NT2/D1 (cell line): ENCODE results near the gene FKRP.

Experiments used
- SUZ12 ChIP-seq: IDR thresholded peaks from 2 replicates; pipeline ENCODE4 v1.6.1; 2011; ENCODE audit not compliant: insufficient read length, insufficient read depth; ENCODE audit errors: extremely low read depth
- YY1 ChIP-seq: IDR thresholded peaks from 2 replicates; pipeline ENCODE4 v1.6.1; 2011; ENCODE audit not compliant: insufficient read length, insufficient read depth
- ZNF274 ChIP-seq: IDR thresholded peaks from 2 replicates; pipeline ENCODE4 v1.6.1; 2011; ENCODE audit warnings: mild to moderate bottlenecking, low read depth, low read length

DNA sequence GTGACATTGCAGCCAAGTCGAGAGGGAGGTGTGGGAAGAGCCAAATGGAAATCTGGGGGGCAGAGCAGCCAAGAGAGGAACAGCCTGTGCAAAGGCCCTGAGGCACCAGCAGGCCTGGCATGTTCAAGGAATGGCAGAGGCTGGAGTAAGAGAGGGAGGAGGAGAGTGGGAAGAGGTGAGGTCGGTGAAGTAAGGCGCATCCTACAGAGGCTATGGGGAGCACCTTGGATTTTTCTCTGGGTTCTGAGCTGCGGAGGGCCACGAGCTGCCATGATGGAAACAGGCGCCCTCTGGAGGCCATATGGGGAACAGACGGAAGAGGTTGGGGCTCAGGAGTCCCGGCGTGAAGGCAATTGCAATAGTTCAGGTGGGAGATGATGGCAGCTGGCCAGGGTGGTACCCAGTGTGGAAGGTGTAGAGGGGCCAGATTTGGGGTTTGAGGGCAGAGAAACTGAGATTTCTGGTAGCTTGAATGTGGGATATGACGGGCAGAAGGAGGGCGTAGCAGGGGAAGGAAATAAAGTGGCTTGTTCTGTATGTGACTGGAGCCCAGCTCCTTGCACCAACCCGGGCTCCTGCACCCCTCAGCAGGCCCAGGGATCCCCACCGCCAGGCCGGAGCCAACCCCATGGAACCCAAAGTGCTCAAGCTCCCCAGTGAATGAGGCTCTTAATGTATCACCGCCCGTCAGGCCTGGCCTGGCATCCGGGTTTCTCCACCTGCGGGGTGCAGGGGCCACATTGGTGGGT lies 20.9 kb downstream of the FKRP start:
- TF ChIP-seq ZNF274 (no peak), SUZ12 (no peak), YY1 (no peak)
